ENCODE results near the gene ILDR1.
"Not testable (repeated sequence)": the region's sequence is repeated elsewhere in the genome, so short reads cannot be mapped to it uniquely, and the experiment has no call there.

ILDR1 gene

GRCh38 chr3:122021811-122022401 lies at the start of gene ILDR1:
Gene ILDR1 (minus strand): TSS chr3:122022247. CDS start chr3:122022077, 170 bp downstream.
- DNase-seq: peak; percentile 3

- no peak for DNase-seq
Measured at GRCh38 chr3:122067588-122068240, 45.7 kb upstream of the ILDR1 start.

GRCh38 chr3:122067214-122067550 lies 45.1 kb upstream of the ILDR1 start:
- no peak for DNase-seq

GRCh38 chr3:122066331-122067213 lies 44.5 kb upstream of the ILDR1 start:
- DNase-seq: no peak

- DNase-seq: no peak
Measured at GRCh38 chr3:122064326-122064725, 42.3 kb upstream of the ILDR1 start.

GRCh38 chr3:122063908-122064307 lies 41.9 kb upstream of the ILDR1 start:
- DNase-seq: no peak

GRCh38 chr3:122060040-122060698 lies 38.1 kb upstream of the ILDR1 start:
- DNase-seq: no peak

- DNase-seq: no peak
Measured at GRCh38 chr3:122058294-122058693, 36.2 kb upstream of the ILDR1 start.

GRCh38 chr3:122057671-122058070 lies 35.6 kb upstream of the ILDR1 start:
- DNase-seq: no peak

GRCh38 chr3:122055215-122055614 lies 33.2 kb upstream of the ILDR1 start, which contains the start of gene CD86:
Gene CD86 (plus strand): TSS chr3:122055362. CDS start chr3:122055490, 128 bp downstream.
- DNase-seq: no peak

GRCh38 chr3:122052968-122053367 lies 30.9 kb upstream of the ILDR1 start:
- no peak for DNase-seq

- DNase-seq: not testable (repeated sequence)
Measured at GRCh38 chr3:122047773-122048172, 25.7 kb upstream of the ILDR1 start.

- not testable (repeated sequence) for DNase-seq
Measured at GRCh38 chr3:122047296-122047695, 25.2 kb upstream of the ILDR1 start.

GRCh38 chr3:122033023-122033422 lies 11.0 kb upstream of the ILDR1 start:
- DNase-seq: no peak

GRCh38 chr3:122032531-122032930 lies 10.5 kb upstream of the ILDR1 start:
- no peak for DNase-seq

GRCh38 chr3:122031123-122031468 lies 9.0 kb upstream of the ILDR1 start:
- DNase-seq: no peak

GRCh38 chr3:122030381-122031122 lies 8.5 kb upstream of the ILDR1 start:
- DNase-seq: no peak

GRCh38 chr3:122025296-122025695 lies 3.2 kb upstream of the ILDR1 start:
- no peak for DNase-seq

GRCh38 chr3:122024800-122025199 lies 2.8 kb upstream of the ILDR1 start:
- no peak for DNase-seq

- no peak for DNase-seq
Measured at GRCh38 chr3:122023335-122023910, 1.4 kb upstream of the ILDR1 start.

GRCh38 chr3:122021037-122021436 lies 1.0 kb downstream of the ILDR1 start:
- no peak for DNase-seq

- DNase-seq: no peak
Measured at GRCh38 chr3:122019493-122019892, 2.6 kb downstream of the ILDR1 start.
